ENCODE data around the gene PTDSS2. TPM values are rescaled to one million over a fixed set of nuclear protein-coding genes. Genes with fewer than 3 reads are reported as not detected.

Gene PTDSS2
- total and polyA plus RNA-seq, 10 of the 15 experiments (the other 5 are each of a cell fraction or from before 2014, with no cell fraction given), result 0.39 to 21.1 (median 10.8) TPM

GRCh38 chr11:518463-519202 is 68.6 kb downstream of the PTDSS2 start (continued):
- TF ChIP-seq ATF7 (IDR thresholded peaks at IDR 0.05; ENCODE audit: low read depth) (no peak), MAX (IDR thresholded peaks at IDR 0.05; ENCODE audit: low read depth, low read length) (peak; percentile 91; the same call in 1 of the 2 replicates), PRDM15 (CRISPR knock-in tag; IDR thresholded peaks at IDR 0.05) (peak; percentile 95), HDAC2 (IDR thresholded peaks at IDR 0.05) (no peak), ZNF217 (IDR thresholded peaks at IDR 0.05) (peak; percentile 75), RELA (IDR thresholded peaks at IDR 0.05; ENCODE audit: borderline replicate concordance, partially characterized antibody) (peak; percentile 68), CREB1 (IDR thresholded peaks at IDR 0.05; ENCODE audit: low read depth) (no peak), MLLT1 (IDR thresholded peaks at IDR 0.05) (no peak), STAT3 (IDR thresholded peaks at IDR 0.05; ENCODE audit: low read depth, low read length) (no peak), NR2C1 (IDR thresholded peaks at IDR 0.05) (peak; percentile 33; the same call in 1 of the 2 replicates), EP300 (IDR thresholded peaks at IDR 0.05; ENCODE audit: borderline replicate concordance in 1 of 2, control insufficient read depth in 1 of 2, low read depth in 2 of 2, low read length in 2 of 2) (no peak), GATAD2B (conservative IDR thresholded peaks at IDR 0.05; ENCODE audit: low read depth) (peak; percentile 93), ZNF687 (IDR thresholded peaks at IDR 0.05) (peak; percentile 91), ZNF207 (IDR thresholded peaks at IDR 0.05; ENCODE audit: borderline replicate concordance) (peak; percentile 92), TBL1XR1 (IDR thresholded peaks at IDR 0.05; ENCODE audit: low read depth, low read length) (peak; percentile 59; the same call in 1 of the 2 replicates)

Measured in GM12878 (cell line).